Activated B cell treated with CpG ODN at 0.5 μM for 24 hours (primary cell): ENCODE results near the gene RADX. TPM values are rescaled to one million over a fixed set of nuclear protein-coding genes. Genes with fewer than 3 reads are reported as not detected.

Experiments used
- ATAC-seq: fragments of 200-7000 bp; cut with Tn5 transposase; one replicate; pipeline ENCODE4 v1.10.0; 2021; ENCODE audit warnings: low read depth, mild to moderate bottlenecking, moderate library complexity
- CTCF ChIA-PET: fragments of 350-600 bp; sonication (Branson Sonifier 250); formaldehyde crosslinking; loops from one replicate; lab custom pipeline; 2021; ENCODE audit warnings: antibody characterized with exemption; lab: Charles Lee
- POLR2A ChIA-PET: fragments of 350-600 bp; sonication (Branson Sonifier 250); formaldehyde crosslinking; loops from one replicate; lab custom pipeline; 2021; ENCODE audit warnings: antibody characterized with exemption; lab: Charles Lee
- DNase-seq: peaks from one replicate; pipeline ENCODE4 v3.0.0; 2022
- H3K27ac Mint-ChIP-seq: one replicate; pipeline ENCODE4 v1.8.0; 2020; ENCODE audit warnings: mixed read lengths
- H3K27me3 Mint-ChIP-seq: one replicate; pipeline ENCODE4 v1.8.0; 2021; ENCODE audit warnings: mixed read lengths
- H3K36me3 Mint-ChIP-seq: one replicate; pipeline ENCODE4 v1.8.0; 2021; ENCODE audit warnings: low read depth, mixed read lengths
- H3K4me1 Mint-ChIP-seq: one replicate; pipeline ENCODE4 v1.8.0; 2021; ENCODE audit warnings: mixed read lengths
- H3K4me3 Mint-ChIP-seq: one replicate; pipeline ENCODE4 v1.8.0; 2020; ENCODE audit warnings: mild to moderate bottlenecking, mixed read lengths
- H3K9me3 Mint-ChIP-seq: one replicate; pipeline ENCODE4 v1.8.0; 2020; ENCODE audit warnings: mixed read lengths
- intact Hi-C: fragments of 100-400 bp; cut with micrococcal nuclease; formaldehyde crosslinking; loops from one replicate; pipeline ENCODE4 v1.15.1; 2024
- total RNA-seq: library from RNA; stranded (reverse); gene quantifications from 2 replicates; pipeline ENCODE4 v1.2.3, GENCODE V29; 2022
- TF ChIP-seq, protein P1 (sequence below): fragments of 200-600 bp; IDR thresholded peaks from one replicate; pipeline ENCODE4 v1.8.0; 2022; ENCODE audit warnings: antibody characterized with exemption, mild to moderate bottlenecking

RADX gene
- total RNA-seq, 1 donor from 2014 or later = 10.9 TPM

GRCh38 chrX:106670631-106671030 lies 58.9 kb downstream of the RADX start:
- ChIA-PET POLR2A (no interaction called here), CTCF (no interaction called here)
- Mint-ChIP-seq H3K27ac (no peak overlapping the region), H3K36me3 (peaks cover 22% of the 10 kb centered on the region), H3K9me3 (no peaks in the 10 kb centered on the region), H3K4me3 (no peak overlapping the region), H3K27me3 (no peaks in the 10 kb centered on the region), H3K4me1 (no peaks in the 10 kb centered on the region)
- ATAC-seq (no peak), DNase-seq (no peak)
- TF ChIP-seq, protein P1, sequence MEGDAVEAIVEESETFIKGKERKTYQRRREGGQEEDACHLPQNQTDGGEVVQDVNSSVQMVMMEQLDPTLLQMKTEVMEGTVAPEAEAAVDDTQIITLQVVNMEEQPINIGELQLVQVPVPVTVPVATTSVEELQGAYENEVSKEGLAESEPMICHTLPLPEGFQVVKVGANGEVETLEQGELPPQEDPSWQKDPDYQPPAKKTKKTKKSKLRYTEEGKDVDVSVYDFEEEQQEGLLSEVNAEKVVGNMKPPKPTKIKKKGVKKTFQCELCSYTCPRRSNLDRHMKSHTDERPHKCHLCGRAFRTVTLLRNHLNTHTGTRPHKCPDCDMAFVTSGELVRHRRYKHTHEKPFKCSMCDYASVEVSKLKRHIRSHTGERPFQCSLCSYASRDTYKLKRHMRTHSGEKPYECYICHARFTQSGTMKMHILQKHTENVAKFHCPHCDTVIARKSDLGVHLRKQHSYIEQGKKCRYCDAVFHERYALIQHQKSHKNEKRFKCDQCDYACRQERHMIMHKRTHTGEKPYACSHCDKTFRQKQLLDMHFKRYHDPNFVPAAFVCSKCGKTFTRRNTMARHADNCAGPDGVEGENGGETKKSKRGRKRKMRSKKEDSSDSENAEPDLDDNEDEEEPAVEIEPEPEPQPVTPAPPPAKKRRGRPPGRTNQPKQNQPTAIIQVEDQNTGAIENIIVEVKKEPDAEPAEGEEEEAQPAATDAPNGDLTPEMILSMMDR = no peak
- intact Hi-C loops = no loop called here

GRCh38 chrX:106672527-106672926 lies 60.7 kb downstream of the RADX start:
- Mint-ChIP-seq H3K27ac (no peak overlapping the region), H3K4me3 (no peak overlapping the region), H3K27me3 (no peaks in the 10 kb centered on the region), H3K9me3 (no peaks in the 10 kb centered on the region), H3K4me1 (no peaks in the 10 kb centered on the region), H3K36me3 (peaks cover 18% of the 10 kb centered on the region)
- ATAC-seq = no peak
- ChIA-PET CTCF (no interaction called here), POLR2A (no interaction called here)
- intact Hi-C loops = no loop called here
- TF ChIP-seq, protein P1 = no peak
- no peak for DNase-seq

DNA sequence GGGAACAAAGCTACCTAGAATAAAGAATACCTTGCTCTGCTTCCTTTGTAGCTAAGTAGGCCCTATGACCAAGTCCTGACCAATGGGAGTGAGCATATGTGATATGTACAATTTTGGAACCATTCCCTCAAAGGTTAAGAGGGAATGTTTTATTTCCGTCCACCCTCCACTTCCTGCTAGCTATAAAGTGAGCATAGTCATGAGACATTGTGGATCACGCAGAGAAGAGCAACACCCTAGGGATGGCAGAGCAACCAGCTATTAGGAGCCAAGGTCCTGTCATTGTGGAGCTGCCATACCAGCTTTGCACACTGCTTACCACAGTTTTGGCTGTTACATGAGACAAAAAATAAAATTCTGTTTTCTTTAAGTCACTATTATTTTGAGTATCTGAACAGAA lies 68.9 kb downstream of the RADX start:
- peaks cover 3% of the 10 kb centered on the region for H3K36me3 Mint-ChIP-seq
- H3K27me3 Mint-ChIP-seq = no peaks in the 10 kb centered on the region
- no peak for ATAC-seq
- H3K4me1 Mint-ChIP-seq = no peaks in the 10 kb centered on the region
- H3K9me3 Mint-ChIP-seq = no peaks in the 10 kb centered on the region
- H3K27ac Mint-ChIP-seq = no peak overlapping the region
- intact Hi-C loops = no loop called here
- TF ChIP-seq, protein P1 = no peak
- CTCF ChIA-PET = no interaction called here
- POLR2A ChIA-PET = no interaction called here
- no peak for DNase-seq
- no peak overlapping the region for H3K4me3 Mint-ChIP-seq

DNA sequence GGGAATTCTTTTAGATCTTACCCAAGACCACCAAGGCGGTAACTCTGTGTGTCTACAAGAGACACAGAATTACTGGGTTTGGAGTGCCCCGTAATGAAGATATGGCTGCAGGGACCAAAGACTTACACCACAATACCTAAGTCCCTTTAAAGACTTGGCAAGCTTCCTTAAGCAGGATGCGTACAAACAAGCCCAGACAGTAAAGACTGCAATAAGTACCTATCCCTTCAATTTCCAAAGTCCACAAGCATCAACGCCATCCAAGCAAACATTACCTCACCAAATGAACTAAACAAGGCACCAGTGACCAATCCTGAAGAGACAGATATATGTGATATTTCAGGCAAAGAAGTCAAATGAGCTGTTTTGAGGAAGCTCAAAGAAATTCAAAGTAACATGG lies 72.4 kb downstream of the RADX start:
- ChIA-PET POLR2A (no interaction called here), CTCF (no interaction called here)
- Mint-ChIP-seq H3K4me3 (no peak overlapping the region), H3K4me1 (no peaks in the 10 kb centered on the region), H3K27me3 (no peaks in the 10 kb centered on the region), H3K9me3 (no peaks in the 10 kb centered on the region), H3K27ac (no peak overlapping the region), H3K36me3 (no peaks in the 10 kb centered on the region)
- DNase-seq (no peak), ATAC-seq (no peak)
- intact Hi-C loops = no loop called here
- TF ChIP-seq, protein P1 = no peak

DNA sequence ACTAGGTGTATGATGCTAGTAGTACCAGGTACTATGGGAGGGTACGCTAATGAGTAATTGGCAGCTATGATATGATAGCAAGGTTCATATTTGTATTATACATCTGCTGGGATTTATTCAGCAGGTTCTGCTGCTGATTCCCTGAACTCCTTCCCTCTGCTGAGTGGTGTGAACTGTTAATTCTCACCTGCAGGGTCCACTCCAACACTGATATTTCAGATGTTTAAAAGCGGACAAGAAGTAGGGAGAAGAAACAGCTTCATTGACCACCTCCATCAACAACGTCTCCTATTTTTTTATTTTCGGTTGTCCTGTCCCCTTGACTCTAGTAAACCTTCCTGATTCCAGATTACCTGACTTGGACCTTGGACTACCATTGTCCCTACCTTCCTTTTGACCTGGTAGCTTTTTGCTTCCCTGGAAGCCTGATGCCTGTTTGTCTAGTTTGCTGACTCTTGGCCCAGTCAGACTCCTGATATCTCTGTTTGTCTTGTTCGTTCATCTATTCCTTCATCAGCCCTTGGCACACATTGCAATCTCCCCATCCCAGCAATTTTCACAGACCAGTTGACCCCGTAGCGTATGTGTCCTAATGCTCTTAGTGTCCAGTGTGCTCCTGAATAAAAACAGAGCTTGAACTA lies 80.8 kb downstream of the RADX start:
- no peaks in the 10 kb centered on the region for H3K27me3 Mint-ChIP-seq
- no peak for ATAC-seq
- H3K4me3 Mint-ChIP-seq = no peak overlapping the region
- ChIA-PET CTCF (no interaction called here), POLR2A (no interaction called here)
- no peak for DNase-seq
- H3K9me3 Mint-ChIP-seq = no peaks in the 10 kb centered on the region
- H3K27ac Mint-ChIP-seq = no peak overlapping the region
- intact Hi-C loops = no loop called here
- no peaks in the 10 kb centered on the region for H3K36me3 Mint-ChIP-seq
- H3K4me1 Mint-ChIP-seq = no peaks in the 10 kb centered on the region
- TF ChIP-seq, protein P1 = no peak
